HG03064 (cell line): ENCODE results near the gene PCDHB14.

Experiments used
- ATAC-seq: cut with Tn5 transposase; IDR thresholded peaks from one replicate; pipeline ENCODE4 v1.9.1; 2021; ENCODE audit warnings: low read depth; ENCODE audit not compliant: unreplicated experiment

The PCDHB14 gene

DNA sequence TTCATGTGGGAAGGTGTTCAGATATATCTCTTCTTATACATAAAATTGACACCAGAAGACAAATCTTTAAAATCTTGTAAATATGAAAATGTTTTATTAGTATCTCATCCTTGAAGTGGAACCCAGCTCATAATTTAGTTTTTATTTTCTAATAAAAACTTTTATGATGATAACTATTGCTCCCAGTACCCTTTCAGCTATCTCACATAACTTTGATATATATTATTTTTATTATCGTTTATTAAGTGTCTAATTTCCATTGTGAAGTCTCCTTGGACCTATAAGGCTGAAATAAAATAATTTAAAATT, 38.0 kb downstream of the PCDHB14 start:
- no peak for ATAC-seq

DNA sequence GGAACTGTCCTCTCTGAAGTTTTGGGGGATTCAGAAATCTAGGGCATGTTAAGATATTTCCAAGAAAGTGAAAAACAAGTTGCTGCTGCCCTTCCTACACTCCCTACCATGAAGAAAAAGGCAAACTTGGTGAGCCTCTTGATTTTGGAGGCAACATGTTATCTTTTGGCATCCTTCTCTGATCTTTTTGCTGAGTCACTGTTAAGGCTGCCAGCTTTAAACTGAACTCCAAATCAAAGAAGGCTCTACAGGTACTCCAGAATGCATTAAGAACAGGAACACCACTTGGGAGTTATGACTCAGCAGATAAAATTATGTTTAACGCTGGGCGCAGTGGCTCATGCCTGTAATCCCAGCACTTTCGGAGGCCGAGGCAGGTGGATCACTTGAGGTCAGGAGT, 46.1 kb downstream of the PCDHB14 start:
- no peak for ATAC-seq

DNA sequence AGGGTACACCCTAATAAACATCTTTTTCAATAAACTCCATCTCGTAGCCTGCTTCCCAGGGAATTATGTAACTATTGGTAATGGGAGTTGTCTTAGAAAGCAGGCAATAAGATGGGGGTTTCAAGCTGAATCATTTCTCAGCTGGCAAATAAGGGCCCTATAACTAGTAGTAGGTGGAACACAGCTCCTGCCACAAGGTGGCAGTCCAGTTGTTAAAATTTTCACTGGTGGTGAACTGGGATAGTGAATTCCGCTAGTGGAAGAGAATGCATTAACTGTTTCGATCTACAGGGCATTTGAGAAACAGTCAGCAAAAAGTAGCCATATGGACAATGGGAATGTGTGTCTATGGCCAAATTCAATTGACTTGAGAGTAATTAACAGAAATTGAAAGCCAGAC, 49.8 kb downstream of the PCDHB14 start:
- ATAC-seq = no peak
